Choroid plexus epithelial cell (primary cell): ENCODE data around the gene PRRC2C.

Experiments
- DNase-seq: peaks from one replicate; pipeline ENCODE4 v3.0.0-alpha.2; 2010; ENCODE audit warnings: low read depth
- H3K4me3 ChIP-seq: 2 replicates; pipeline ENCODE4 v1.5.1; 2011; ENCODE audit warnings: low read depth, mild to moderate bottlenecking, control low read depth, low read length, moderate library complexity
- TF ChIP-seq, protein P1 (sequence below): conservative IDR thresholded peaks from 2 replicates; pipeline ENCODE4 v1.5.1; 2011; ENCODE audit warnings: low read depth, mild to moderate bottlenecking, control low read depth, inconsistent platforms, low read length, moderate library complexity

PRRC2C gene

DNA sequence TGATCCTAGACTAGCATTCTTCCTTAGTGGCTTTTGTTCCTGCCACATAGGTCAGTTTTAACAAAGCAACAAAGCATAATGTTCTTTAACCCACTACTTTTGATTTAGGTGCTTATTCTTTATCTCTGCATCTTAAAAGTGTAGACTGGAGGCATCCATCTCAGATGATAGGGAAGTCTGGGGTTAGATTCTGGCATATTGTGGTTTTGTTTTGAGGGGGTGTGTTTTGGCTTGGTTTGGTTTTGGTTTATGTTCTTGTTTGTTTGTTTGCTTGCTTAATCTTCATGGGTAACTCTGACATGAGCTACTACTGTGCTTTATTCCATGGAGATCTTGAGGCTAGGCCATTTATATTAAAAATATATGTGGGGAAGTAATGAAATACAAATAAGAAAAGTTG is 96.4 kb downstream of the PRRC2C start:
- no peak overlapping the region for H3K4me3 ChIP-seq
- no peak for DNase-seq
- TF ChIP-seq, protein P1, sequence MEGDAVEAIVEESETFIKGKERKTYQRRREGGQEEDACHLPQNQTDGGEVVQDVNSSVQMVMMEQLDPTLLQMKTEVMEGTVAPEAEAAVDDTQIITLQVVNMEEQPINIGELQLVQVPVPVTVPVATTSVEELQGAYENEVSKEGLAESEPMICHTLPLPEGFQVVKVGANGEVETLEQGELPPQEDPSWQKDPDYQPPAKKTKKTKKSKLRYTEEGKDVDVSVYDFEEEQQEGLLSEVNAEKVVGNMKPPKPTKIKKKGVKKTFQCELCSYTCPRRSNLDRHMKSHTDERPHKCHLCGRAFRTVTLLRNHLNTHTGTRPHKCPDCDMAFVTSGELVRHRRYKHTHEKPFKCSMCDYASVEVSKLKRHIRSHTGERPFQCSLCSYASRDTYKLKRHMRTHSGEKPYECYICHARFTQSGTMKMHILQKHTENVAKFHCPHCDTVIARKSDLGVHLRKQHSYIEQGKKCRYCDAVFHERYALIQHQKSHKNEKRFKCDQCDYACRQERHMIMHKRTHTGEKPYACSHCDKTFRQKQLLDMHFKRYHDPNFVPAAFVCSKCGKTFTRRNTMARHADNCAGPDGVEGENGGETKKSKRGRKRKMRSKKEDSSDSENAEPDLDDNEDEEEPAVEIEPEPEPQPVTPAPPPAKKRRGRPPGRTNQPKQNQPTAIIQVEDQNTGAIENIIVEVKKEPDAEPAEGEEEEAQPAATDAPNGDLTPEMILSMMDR, result no peak

DNA sequence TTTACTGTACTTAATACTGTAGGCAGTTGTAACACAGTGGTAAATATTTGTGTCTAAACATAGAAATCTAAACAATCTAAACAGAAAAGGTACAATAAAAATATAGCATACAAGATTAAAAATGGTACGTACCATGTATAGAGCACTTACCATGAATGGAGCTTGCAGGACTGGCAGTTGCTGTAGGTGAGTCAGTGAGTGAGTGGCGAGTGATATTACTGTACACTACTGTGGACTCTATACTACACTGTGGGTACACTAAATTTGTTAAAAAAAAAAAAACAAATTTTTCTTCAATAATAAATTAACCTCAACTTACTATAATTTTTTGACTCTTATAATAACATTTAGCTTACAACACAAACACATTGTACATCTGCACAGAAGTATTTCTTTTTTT is 97.3 kb downstream of the PRRC2C start:
- no peak for DNase-seq
- TF ChIP-seq, protein P1, result no peak
- no peak overlapping the region for H3K4me3 ChIP-seq

DNA sequence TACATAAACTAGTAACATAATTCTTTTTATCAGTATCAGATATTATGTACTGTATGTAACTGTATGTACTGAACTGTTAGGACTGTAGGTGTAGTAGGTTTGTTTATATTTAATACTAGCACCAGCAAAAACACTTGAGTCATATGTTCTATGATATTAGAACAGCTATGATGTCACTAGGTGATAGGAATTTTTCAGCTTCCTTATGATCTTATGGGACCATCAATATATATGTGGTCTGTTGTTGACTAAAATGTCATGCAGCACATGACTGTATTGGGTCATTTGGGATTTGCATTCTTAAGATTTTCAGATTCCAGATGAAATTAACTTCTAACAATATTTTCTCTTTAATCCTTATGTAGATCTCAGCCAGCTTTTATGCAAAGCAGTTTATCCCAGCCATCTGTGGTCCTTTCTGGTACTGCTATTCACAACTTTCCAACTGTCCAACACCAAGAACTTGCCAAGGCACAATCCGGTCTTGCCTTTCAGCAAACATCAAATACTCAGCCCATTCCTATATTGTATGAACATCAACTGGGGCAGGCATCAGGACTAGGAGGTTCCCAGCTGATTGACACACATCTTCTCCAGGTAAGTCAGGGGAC is 98.4 kb downstream of the PRRC2C start:
- TF ChIP-seq, protein P1, result no peak
- peak; percentile 63 for DNase-seq
- no peak overlapping the region for H3K4me3 ChIP-seq

DNA sequence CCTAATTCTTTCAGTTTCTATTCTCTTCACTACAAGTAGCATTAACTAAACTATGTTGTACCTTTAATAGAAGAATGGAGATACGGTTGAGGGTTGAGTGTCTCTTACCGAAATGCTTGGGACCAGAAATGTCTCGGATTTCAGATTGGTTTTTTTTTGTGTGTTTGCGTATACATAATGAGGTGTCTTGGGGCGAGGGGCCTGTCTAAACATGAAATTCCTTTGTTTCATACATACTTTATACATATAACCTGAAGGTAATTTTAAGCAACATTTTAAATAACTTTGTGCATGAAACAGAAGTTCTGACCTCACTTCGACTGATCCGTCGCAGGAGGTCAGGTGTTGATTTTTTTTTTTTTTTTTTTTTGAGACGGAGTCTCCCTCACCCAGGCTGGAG is 100.4 kb downstream of the PRRC2C start:
- TF ChIP-seq, protein P1, result no peak
- DNase-seq, result no peak
- H3K4me3 ChIP-seq, result no peak overlapping the region

DNA sequence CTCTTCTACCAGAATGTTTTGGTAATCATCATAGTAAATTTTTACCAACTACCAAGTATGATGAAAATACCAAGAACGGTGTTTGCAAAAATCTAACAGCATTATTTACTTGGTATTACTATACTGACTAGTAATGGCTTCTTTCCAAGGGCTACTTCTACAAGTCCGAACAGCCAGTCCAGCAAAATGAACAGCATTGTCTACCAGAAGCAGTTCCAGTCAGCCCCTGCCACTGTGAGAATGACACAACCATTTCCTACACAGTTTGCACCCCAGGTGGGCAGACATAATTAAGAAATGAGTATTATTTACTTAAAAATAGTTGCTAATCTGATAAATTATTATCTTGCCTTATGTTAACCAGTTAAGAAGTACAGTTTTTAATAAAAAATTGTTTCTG is 102.9 kb downstream of the PRRC2C start:
- TF ChIP-seq, protein P1, result no peak

DNA sequence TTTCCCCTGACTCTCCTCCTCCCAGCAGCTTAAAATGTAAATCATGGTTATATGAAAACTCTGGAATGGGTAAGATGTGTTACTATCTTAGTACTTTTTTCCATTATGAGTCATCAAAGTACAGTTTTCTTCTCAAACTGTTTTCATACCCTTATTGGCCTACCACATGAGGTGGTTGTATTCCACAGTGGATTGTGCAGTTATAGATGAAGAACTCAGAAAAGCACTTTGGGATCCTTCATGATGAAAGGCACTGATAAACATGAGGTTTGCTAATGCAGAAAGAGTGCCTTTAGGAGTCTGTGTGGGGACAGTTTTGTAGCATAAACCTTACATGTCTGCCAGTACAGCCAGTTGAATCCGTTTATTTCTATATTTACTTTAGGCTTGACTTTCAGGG is 104.7 kb downstream of the PRRC2C start:
- H3K4me3 ChIP-seq, result no peak overlapping the region
- peak; percentile 73 for DNase-seq
- TF ChIP-seq, protein P1, result no peak

More for the DNA sequence above, 102.9 kb downstream of the PRRC2C start:
- no peak for DNase-seq
- no peak overlapping the region for H3K4me3 ChIP-seq

DNA sequence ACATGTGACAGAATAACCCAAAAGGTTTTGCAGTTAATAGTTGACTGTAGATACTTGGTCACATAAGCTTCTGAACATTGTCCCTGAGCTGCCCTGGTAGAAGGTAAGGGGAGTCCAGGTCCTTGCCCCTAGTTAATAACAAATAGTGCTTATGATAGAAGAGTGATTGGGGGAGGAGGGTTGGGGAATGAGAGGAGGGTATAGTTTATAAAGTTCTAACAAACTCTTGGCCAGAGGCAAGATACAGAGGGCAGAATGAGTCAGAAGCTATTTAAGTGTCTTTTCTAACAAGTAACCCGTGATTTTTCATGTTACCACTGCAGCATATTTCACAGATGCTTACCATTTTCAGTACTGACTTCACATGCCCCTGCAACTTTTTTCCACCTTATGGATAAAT is 110.0 kb downstream of the PRRC2C start:
- TF ChIP-seq, protein P1, result no peak
- H3K4me3 ChIP-seq, result no peak overlapping the region
- DNase-seq, result peak; percentile 41
